PC-3 (cell line): Measurements from ENCODE around the gene TEX11.

ENCODE experiments used
- CTCF ChIP-seq: fragments of 300-600 bp; sonication (generic); conservative IDR thresholded peaks from 2 replicates; pipeline ENCODE4 v1.5.1; 2017; ENCODE audit warnings: antibody characterized with exemption, low read depth, mild to moderate bottlenecking, low read length
- EZH2phosphoT487 ChIP-seq: fragments of 300-600 bp; sonication (generic); IDR thresholded peaks from 2 replicates; pipeline ENCODE4 v1.6.1; 2018; ENCODE audit warnings: mild to moderate bottlenecking, antibody characterized with exemption, low read length, borderline replicate concordance

- TF ChIP-seq CTCF (no peak), EZH2phosphoT487 (no peak)
Observed at GRCh38 chrX:70481471-70482270, 426.8 kb downstream of the TEX11 start.
